Heart left ventricle (tissue), 16 donors: ENCODE results near the gene SKI. TPM values are rescaled to one million over a fixed set of nuclear protein-coding genes. Genes with fewer than 3 reads are reported as not detected.

Experiments
- ATAC-seq, 4 donors: fragments of 200-7000 bp; cut with Tn5 transposase; one replicate each; pipeline ENCODE4 v1.9.1; 2020 to 2022; ENCODE audit warnings: moderate library complexity in 4 of 4, mild to moderate bottlenecking in 3 of 4, moderate number of reproducible peaks in 1 of 4
- DNase-seq, 5 donors: peaks; one replicate each; pipeline ENCODE4 v3.0.0-alpha.2; 2020
- H3K27ac ChIP-seq, 12 donors: fragments of 200-600 bp; sonication (generic) in 4 of 12; one replicate each; pipeline versions ENCODE4 v1.5.0 to v1.8.0; 2016 to 2022; ENCODE audit warnings: mild to moderate bottlenecking in 2 of 12
- H3K27me3 ChIP-seq, 9 donors: fragments of 200-600 bp; sonication (generic) in 2 of 9; one replicate each; pipeline versions ENCODE4 v1.5.1 to v1.8.0; 2016 to 2022; ENCODE audit warnings: mild to moderate bottlenecking in 3 of 9
- H3K36me3 ChIP-seq, 9 donors: fragments of 200-600 bp; sonication (generic) in 2 of 9; one replicate each; pipeline versions ENCODE4 v1.5.0 to v1.8.0; 2018 to 2022; ENCODE audit warnings: mild to moderate bottlenecking in 2 of 9
- H3K4me1 ChIP-seq, 12 donors: fragments of 200-600 bp; sonication (generic) in 4 of 12; one replicate each; pipeline versions ENCODE4 v1.5.0 to v1.8.0; 2016 to 2022; ENCODE audit warnings: mild to moderate bottlenecking in 3 of 12
- H3K4me3 ChIP-seq, 12 donors: fragments of 200-600 bp; sonication (generic) in 4 of 12; one replicate each; pipeline versions ENCODE4 v1.5.0 to v1.8.0; 2017 to 2022; ENCODE audit warnings: mild to moderate bottlenecking in 9 of 12, moderate library complexity in 4 of 12
- H3K9me3 ChIP-seq, 12 donors: fragments of 200-600 bp; sonication (generic) in 4 of 12; one replicate each; pipeline versions ENCODE4 v1.5.0 to v1.8.0; 2016 to 2022; ENCODE audit warnings: mild to moderate bottlenecking in 1 of 12
- CTCF ChIP-seq, 12 donors: fragments of 200-600 bp; sonication (generic) in 4 of 12; IDR thresholded peaks; one replicate each; pipeline versions ENCODE4 v1.5.0 to v1.8.0; 2018 to 2022; ENCODE audit warnings: antibody characterized with exemption in 12 of 12, mild to moderate bottlenecking in 5 of 12
- POLR2A ChIP-seq, 2 donors: fragments of 450-650 bp; IDR thresholded peaks; one replicate each; pipeline ENCODE4 v1.6.1; 2017; ENCODE audit warnings: antibody characterized with exemption in 2 of 2, mild to moderate bottlenecking in 2 of 2, moderate library complexity in 2 of 2
- WGBS, 4 donors: extraction: QIAGEN DNeasy Blood & Tissue Kit in 2 of 4; methylation state at CpG; one replicate each; pipeline versions ENCODE4 v1.1.5 to v1.1.7; 2013 to 2018; 5-methylcytosine and 5-hydroxymethylcytosine counted together
- intact Hi-C, 10 donors: fragments of 100-400 bp; cut with DNase I; formaldehyde crosslinking; loops; one replicate each; pipeline versions ENCODE4 v1.11.1 to v1.14.2; 2022
- polyA plus RNA-seq, 2 donors: library from polyadenylated mRNA; stranded (reverse); fragments of 200-250 nt; gene quantifications; one replicate each; pipeline ENCODE4 v1.2.3, GENCODE V29; 2013
- total RNA-seq, 9 donors: library from RNA; depleted of rRNA in 2 of 9; stranded (reverse); fragments of >200 nt in 2 of 9; fragmentation: NEBNext Ultra II Directional in 3 of 9; extraction: Animal tissue kit (Norgen Biotek cat#: 25700) in 3 of 9; gene quantifications; one replicate each; pipeline versions ENCODE4 v1.1.0 to v1.2.4, GENCODE V29; 2016 to 2023
- donor health status: ischemic (EF 13 %, LVEDD 7.1; RV severe dilation, severe dysfunction).
- donor health status: healthy with polysubstance abuse.
- donor health status: DM: no; HTN: yes; CAD: no.
- donor health status: DM: no; HTN: no; CAD: no.
- donor health status: ischemic (EF 25% LVEDD 6.9; RV normal size, moderate dysfunction).
- donor health status: ischemic (EF 25% LVEDD 5.7; RV mildly dilated, moderate dysfunction).
- donor health status: healthy.
- donor health status: DM: yes; HTN: yes; CAD: no.
- donor health status: ischemic (EF 35%, LVEDD 5.7; RV mildly dilated, moderate dysfunction).
- donor health status: nonischemic (EF 11% LVEDD 7.7; RV severe dilation, severe dysfunction).
- donor health status: DM: yes; HTN: yes; CAD: no.
- donor health status: PGD.
- donor health status: ischemic (EF 29% LVEDD 5.4; RV normal size, mild dysfunction).
- donor health status: nonischemic (EF 23%, LVEDD 6.1; RV moderate dilation, normal function).

SKI gene
- total and polyA plus RNA-seq, 11 donors: 16.9 to 52.7 (median 38.9) TPM

- DNase-seq (peak in 1 of 5 donors; percentile 8), ATAC-seq (no peak)
- intact Hi-C loops: loop anchor here in 1 of 10 donors (10.0 kb wide), 1 partner anchor 47 kb away; no protein-coding TSS in a partner anchor
- Histone ChIP-seq H3K36me3 (peaks cover 0 to 9% (median 0%) of the 10 kb centered on the region in 9 donors), H3K4me3 (peak overlapping the region in 1 of 12 donors; percentile 6), H3K27ac (peak overlapping the region in 1 of 12 donors; percentile 16), H3K27me3 (no peaks in the 10 kb centered on the region), H3K4me1 (peaks cover 12 to 95% (median 89%) of the 10 kb centered on the region in 12 donors), H3K9me3 (no peaks in the 10 kb centered on the region)
- TF ChIP-seq CTCF (IDR thresholded peaks at IDR 0.05) (no peak), POLR2A (IDR thresholded peaks at IDR 0.05) (no peak)
- WGBS, 4 donors: 78 to 85% (median 81%) methylated on average over 4 to 18 of the region's 18 CpGs
Measured at GRCh38 chr1:2247760-2248126, 19.6 kb downstream of the SKI start.

- peak overlapping the region in 2 of 12 donors; percentile 48 to 49 for H3K27ac ChIP-seq
- H3K9me3 ChIP-seq: no peaks in the 10 kb centered on the region
- H3K36me3 ChIP-seq: peaks cover 0 to 7% (median 0%) of the 10 kb centered on the region in 9 donors
- H3K27me3 ChIP-seq: no peaks in the 10 kb centered on the region
- ATAC-seq: no peak
- DNase-seq: peak in 1 of 5 donors; percentile 11
- peaks cover 12 to 93% (median 84%) of the 10 kb centered on the region in 12 donors for H3K4me1 ChIP-seq
- 82 to 88% (median 83%) methylated on average over 16 to 21 of the region's 21 CpGs for WGBS, 4 donors
- intact Hi-C loops: loop anchor here in 1 of 10 donors (10.0 kb wide), 1 partner anchor 47 kb away; no protein-coding TSS in a partner anchor
- peak overlapping the region in 1 of 12 donors; percentile 6 for H3K4me3 ChIP-seq
- TF ChIP-seq CTCF (IDR thresholded peaks at IDR 0.05) (no peak), POLR2A (IDR thresholded peaks at IDR 0.05) (no peak)
Measured at GRCh38 chr1:2248127-2248826, 20.2 kb downstream of the SKI start.

- Histone ChIP-seq H3K36me3 (peaks cover 0 to 8% (median 0%) of the 10 kb centered on the region in 9 donors), H3K4me3 (no peak overlapping the region), H3K4me1 (peaks cover 12 to 91% (median 83%) of the 10 kb centered on the region in 12 donors), H3K27me3 (no peaks in the 10 kb centered on the region), H3K9me3 (no peaks in the 10 kb centered on the region), H3K27ac (peak overlapping the region in 3 of 12 donors; percentile 34 to 49 (median 48))
- intact Hi-C loops: loop anchor here in 1 of 10 donors (10.0 kb wide), 1 partner anchor 46 kb away; no protein-coding TSS in a partner anchor
- WGBS, 4 donors: 57 to 74% (median 71%) methylated on average over 17 to 24 of the region's 24 CpGs
- peak in 3 of 4 donors; percentile 3 to 17 (median 4) for ATAC-seq
- TF ChIP-seq CTCF (IDR thresholded peaks at IDR 0.05) (no peak), POLR2A (IDR thresholded peaks at IDR 0.05) (no peak)
- peak in 2 of 5 donors; percentile 30 to 54 for DNase-seq
Measured at GRCh38 chr1:2248854-2249558, 20.9 kb downstream of the SKI start.

- Histone ChIP-seq H3K9me3 (peaks cover 0 to under 1% (median 0%) of the 10 kb centered on the region in 12 donors), H3K4me3 (no peak overlapping the region), H3K36me3 (peaks cover 0 to 11% (median 0%) of the 10 kb centered on the region in 9 donors), H3K27me3 (no peaks in the 10 kb centered on the region), H3K27ac (peak overlapping the region in 3 of 12 donors; percentile 34 to 49 (median 48)), H3K4me1 (peaks cover 12 to 93% (median 84%) of the 10 kb centered on the region in 12 donors)
- WGBS, 4 donors: 80 to 93% (median 85%) methylated on average over 6 to 8 of the region's 8 CpGs
- no peak for ATAC-seq
- peak in 1 of 5 donors; percentile 48 for DNase-seq
- TF ChIP-seq POLR2A (IDR thresholded peaks at IDR 0.05): no peak
- TF ChIP-seq CTCF (IDR thresholded peaks at IDR 0.05): no peak
- intact Hi-C loops: loop anchor here in 1 of 10 donors (10.0 kb wide), 1 partner anchor 45 kb away; no protein-coding TSS in a partner anchor
Measured at GRCh38 chr1:2249559-2249906, 21.4 kb downstream of the SKI start.
